COLO668 (cell line): ENCODE measurements around the gene NOP53.
"Not testable (repeated sequence)": the region's sequence is repeated elsewhere in the genome, so short reads cannot be mapped to it uniquely, and the experiment has no call there.

Source experiments
- DNase-seq: peaks from one replicate; lab custom pipeline; 2025; ENCODE audit not compliant: unreplicated experiment; lab: John Stamatoyannopoulos, UW

Gene NOP53

GRCh38 chr19:47771291-47771690 is 25.9 kb downstream of the NOP53 start:
- DNase-seq = not testable (repeated sequence)

DNA sequence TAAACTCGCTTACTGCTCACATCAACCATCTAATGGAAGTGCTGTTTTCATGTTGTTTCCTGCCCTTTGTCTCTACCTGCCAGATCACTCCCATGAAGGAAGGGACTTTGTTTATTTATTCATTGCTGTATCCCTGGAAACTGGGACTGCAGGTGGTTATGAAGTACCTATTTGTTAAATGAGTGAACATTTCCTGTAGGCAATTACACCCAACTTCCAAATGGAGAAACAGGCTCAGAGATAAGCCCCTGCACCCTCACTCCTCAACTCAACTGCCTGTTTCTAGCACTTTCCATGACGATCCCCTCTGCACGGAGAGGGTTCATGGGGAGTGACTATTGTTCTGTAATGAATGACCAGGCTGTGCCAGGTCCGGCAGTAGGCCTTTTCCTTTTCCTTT is 31.2 kb downstream of the NOP53 start:
- DNase-seq = peak; percentile 62

DNA sequence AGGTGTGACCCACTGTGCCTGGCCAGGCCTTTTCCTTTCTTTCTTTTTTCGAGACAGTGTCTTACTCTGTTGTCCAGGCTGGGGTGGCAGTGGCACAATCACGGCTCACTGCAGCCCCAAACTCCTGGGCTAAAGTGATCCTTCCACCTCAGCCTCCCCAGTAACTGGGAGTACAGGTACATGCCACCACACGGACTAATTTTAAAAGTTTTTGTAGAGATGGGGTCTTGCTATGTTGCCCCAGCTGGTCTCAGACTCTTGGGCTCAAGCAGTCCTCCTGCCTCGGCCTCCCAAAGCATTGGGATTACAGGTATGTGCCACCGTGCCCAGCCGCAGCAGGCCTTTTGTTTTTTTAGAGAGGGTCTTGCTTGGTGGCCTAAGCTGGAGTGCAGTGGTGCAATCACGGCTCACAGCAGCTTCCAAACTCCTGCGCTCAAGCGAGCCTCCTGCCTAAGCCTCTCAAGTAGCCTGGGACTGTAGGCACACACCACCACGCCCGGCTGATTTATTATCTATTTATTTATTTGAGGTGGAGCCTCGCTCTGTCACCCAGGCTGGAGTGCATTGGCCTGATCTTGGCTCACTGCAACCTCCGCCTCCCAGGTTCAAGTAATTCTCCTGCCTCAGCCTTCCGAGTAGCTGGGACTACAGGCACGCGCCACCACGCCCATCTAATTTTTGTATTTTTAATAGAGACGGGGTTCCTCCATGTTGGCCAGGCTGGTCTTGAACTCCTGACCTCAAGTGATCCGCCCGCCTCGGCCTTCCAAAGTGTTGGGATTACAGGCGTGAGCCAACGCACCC is 32.1 kb downstream of the NOP53 start:
- peak; percentile 53 for DNase-seq

- DNase-seq = peak; percentile 89
Observed at GRCh38 chr19:47778049-47778953, 33.0 kb downstream of the NOP53 start, which contains the start of gene SELENOW. TSS of gene SELENOW (plus strand) at chr19:47778703. CDS start at chr19:47778786, 83 bp downstream.

DNA sequence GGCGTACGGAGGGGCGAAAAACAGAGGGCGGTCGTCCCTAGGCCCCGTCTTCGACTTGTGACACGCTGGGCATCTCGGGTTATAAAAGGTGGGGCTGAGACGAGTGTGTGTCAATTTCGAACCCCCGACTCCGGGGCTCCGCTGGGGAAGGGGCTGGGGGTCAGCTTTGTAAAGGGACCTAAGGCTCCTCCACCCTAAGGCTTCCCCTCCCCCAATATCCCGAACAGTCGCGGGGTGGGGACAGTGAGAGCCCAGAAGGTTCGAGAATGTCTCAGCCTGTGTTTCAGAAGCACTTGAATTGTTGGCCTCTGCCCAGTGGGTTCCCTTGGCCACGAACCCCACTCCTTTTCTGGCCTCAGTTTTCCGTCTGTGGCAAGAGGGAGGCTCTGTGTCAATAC is 33.6 kb downstream of the NOP53 start:
- peak; percentile 16 for DNase-seq

DNA sequence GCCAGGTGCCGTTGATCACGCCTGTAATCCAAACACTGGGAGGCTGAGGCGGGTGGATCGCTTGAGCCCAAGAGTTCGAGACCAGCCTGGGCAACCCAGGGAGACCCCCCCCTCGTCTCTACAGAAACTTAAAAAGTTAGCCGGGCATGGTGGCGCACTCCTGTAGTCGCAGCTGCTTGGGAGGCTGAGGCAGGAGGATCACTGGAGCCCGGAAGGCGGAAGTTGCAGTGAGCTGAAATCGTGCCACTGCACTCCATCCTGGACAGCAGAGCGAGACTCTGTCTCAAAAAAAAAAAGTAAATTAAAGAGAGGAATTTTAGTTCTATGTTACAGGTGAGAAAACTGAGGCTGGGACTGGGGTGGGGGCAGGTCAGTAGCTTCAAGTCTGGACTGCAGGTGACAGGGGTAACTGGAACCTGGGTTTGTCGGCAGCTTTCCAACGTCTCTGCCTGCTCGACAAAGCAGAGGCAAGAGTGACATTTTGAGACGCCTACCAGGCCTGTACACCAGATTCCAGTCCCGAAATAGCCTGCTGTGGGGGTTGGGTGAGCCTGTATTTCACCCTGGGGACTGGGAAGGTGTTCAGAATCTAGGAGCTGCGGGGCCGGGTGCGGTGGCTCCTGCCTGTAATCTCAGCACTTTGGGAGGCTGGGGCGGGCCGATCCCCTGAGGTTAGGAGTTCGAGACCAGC is 34.3 kb downstream of the NOP53 start:
- peak; percentile 5 for DNase-seq

GRCh38 chr19:47780215-47780551 is 34.8 kb downstream of the NOP53 start:
- DNase-seq = no peak

DNA sequence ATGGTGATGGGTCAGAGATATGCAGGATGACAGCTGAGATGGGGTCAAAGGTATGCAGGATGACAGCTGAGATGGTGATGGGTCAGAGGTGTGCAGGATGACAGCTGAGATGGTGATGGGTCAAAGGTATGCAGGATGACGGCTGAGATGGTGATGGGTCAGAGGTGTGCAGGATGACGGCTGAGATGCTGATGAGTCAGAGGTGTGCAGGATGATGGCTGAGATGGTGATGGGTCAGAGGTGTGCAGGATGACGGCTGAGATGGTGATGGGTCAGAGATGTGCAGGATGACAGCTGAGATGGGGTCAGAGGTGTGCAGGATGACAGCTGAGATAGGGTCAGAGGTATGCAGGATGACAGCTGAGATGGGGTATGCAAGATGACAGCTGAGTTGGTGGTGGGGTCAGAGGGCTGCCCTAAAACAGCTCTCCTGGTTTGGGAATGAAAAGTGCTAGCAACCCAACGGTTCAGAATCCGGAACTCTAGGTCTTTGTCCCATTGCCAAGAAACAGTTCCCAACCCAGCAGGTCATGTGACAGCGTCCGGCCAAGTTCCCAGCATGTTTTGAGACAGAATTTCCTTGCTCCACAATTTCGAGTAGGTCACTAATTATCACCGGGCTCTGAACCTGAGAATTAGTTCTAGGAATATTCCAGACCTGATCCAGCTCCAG is 36.4 kb downstream of the NOP53 start:
- DNase-seq = no peak

GRCh38 chr19:47786566-47786965 is 41.2 kb downstream of the NOP53 start:
- no peak for DNase-seq

DNA sequence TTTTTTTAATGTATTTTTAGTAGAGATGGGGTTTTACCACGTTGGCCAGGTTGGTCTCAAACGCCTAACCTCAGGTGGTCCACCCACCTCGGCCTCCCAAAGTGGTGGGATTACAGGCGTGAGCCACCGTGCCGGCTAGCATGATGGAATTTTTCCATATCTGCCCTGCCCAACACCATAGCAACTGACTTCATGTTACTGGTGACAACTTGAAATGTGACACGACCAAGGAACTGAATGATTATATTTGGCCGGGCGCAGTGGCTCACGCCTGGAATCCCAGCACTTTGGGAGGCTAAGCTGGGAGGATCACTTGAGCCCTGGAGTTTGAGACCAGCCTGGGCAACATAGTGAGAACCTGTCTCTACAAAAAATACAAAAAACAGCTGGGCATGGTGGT is 42.0 kb downstream of the NOP53 start:
- not testable (repeated sequence) for DNase-seq

DNA sequence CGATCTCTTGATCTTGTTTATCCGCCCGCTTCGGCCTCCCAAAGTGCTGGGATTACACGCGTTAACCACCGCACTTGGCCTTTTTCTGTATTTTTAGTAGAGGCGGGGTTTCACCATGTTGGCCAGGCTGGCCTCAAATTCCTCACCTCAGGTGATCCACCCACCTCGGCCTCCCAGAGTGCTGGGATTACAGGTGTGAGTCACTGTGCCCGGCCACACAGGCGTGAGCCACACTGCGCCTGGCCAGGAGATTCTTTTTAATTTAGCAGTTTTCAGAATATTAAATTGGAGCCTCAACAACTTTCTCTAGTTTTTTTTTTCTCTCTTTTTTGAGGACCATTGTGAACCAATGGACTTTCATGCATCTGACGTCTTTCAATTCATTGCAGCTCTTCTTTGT is 44.5 kb downstream of the NOP53 start:
- not testable (repeated sequence) for DNase-seq

DNA sequence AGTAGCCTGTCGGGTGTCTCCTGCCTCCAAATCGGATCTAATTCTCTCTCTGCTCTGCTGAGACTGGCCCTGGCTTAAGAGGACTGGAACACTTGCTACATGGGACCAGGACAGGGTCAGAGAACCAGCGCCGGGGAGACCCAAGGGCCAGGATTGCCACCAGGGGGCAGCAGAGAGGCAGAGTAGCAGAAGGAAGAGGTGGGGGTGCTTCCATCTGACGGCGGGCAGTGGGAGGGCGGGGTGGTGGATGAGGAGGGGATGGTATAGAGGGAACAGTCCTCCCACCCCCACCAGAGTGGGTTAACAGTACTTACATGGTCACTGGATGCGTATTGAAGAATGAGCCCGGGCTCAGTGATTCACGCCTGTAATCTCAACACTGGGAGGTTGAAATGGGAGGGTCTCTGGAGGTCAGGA is 45.1 kb downstream of the NOP53 start:
- peak; percentile 74 for DNase-seq

- no peak for DNase-seq
Observed at GRCh38 chr19:47792616-47793015, 47.3 kb downstream of the NOP53 start.

GRCh38 chr19:47794526-47794925 is 49.2 kb downstream of the NOP53 start:
- DNase-seq = no peak

DNA sequence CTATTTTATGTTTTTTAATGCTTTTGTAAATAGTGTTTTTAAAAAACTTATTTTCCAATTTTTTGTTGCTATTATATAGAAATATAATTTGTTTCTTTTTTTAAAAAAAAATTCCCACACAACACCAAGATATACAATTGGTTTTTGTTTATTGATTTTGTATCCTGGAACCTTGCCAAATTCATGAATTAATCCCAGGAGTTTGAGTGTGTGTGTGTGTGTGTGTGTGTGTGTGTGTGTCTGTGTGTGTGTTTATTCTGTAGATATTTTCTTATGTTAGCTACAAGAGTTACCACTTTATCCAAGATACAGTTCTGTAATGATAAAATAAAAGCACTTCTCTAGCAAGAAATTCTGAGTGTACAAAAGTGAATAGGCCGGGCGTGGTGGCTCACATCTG is 51.4 kb downstream of the NOP53 start:
- DNase-seq = no peak

GRCh38 chr19:47797996-47798903 is 52.9 kb downstream of the NOP53 start:
- no peak for DNase-seq

- no peak for DNase-seq
Observed at GRCh38 chr19:47798904-47799266, 53.5 kb downstream of the NOP53 start.

GRCh38 chr19:47801270-47801669 is 55.9 kb downstream of the NOP53 start:
- DNase-seq = no peak

DNA sequence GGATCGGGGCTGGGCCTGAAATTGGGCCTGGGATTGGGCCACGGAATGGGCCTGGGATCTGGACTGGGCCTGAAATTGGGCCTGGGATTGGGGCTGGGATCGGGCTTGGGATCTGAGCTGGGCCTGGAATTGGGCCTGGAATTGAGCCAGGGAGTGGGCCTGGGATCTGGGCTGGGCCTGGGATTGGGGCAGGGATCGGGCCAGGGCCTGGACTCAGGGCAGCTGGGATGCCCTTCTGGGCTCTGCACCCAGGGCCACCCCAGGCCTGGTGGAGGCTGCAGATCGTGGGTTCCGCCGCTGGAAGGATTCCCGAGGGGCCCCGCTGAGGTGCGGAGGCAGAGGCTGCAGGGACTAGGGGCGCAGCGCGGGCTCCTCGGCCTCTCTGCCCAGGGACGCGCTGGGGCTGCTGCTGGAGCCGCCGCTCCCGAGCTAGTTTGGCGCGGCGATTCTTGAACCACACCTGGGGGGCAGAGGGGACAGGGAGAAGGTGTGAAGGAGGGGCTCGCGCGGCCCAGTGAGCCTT is 57.2 kb downstream of the NOP53 start:
- DNase-seq = no peak

GRCh38 chr19:47803148-47803547 is 57.8 kb downstream of the NOP53 start:
- not testable (repeated sequence) for DNase-seq
